GM19372 (cell line): ENCODE results near the gene MPND.

Experiments used
- ATAC-seq: cut with Tn5 transposase; IDR thresholded peaks from one replicate; pipeline ENCODE4 v1.9.1; 2021; ENCODE audit warnings: mild to moderate bottlenecking, low read depth, moderate library complexity; ENCODE audit not compliant: unreplicated experiment

The MPND gene

GRCh38 chr19:4375164-4376027 is 32.0 kb downstream of the MPND start:
- ATAC-seq = no peak

- ATAC-seq = no peak
These were observed 32.8 kb downstream of the MPND start for GRCh38 chr19:4376028-4376670.

DNA sequence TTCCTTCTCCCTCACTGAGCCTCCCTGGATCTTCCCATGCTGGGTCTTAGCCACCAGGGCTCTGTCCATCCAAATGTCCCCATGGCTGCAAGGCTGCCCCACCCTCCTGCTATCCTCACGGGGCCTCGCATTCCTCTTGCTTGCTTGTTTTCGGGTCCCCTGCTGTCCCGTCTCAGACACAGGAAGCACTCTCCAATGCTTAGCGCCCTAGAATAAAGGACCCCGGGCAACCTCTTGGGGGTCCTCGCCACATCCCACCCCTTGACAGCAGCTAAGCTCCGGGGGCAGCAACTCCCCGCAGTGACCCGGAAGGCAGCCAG is 33.3 kb downstream of the MPND start:
- no peak for ATAC-seq

DNA sequence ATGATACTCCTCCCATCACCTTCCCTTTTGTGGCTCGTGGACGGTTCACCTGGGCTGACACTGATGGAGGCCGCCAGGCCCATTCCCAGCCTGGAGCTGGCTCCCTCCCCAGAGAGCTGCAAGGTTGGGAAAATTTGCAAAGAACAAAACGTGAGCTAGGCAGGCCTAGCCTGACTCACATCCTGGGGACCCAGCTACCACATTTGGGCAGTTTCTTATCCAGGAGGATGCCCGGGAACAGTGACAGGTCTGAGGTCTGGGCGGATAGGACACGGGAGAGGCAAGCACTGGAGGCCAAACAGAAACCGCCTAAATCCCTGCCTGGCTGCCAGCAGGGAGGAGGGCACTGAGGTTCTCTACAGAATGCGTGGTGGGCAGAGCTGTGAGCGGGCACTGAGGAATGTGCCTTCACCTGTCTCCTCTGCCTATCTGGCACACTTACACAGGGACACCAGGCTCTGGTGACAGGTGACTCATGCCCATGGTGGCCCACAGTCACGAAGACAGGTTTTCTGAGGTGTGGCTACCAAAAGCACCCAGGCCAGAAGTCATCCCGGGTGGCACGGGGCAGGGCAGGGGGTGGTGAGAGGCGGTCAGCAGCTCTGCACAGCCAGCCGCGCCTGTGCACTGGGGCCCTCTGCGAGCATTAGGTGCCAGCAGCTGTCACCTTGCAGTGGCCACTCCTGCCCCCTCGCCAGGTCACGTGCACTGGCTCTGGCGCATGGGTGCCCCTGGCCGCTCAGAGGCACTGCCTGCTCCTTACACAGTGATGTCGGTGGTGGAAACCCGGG is 33.8 kb downstream of the MPND start:
- no peak for ATAC-seq

- no peak for ATAC-seq
These were observed 35.5 kb downstream of the MPND start for GRCh38 chr19:4378886-4379285.

GRCh38 chr19:4379383-4380253 is 36.3 kb downstream of the MPND start:
- ATAC-seq = no peak

- no peak for ATAC-seq
These were observed 36.9 kb downstream of the MPND start for GRCh38 chr19:4380254-4380727.

DNA sequence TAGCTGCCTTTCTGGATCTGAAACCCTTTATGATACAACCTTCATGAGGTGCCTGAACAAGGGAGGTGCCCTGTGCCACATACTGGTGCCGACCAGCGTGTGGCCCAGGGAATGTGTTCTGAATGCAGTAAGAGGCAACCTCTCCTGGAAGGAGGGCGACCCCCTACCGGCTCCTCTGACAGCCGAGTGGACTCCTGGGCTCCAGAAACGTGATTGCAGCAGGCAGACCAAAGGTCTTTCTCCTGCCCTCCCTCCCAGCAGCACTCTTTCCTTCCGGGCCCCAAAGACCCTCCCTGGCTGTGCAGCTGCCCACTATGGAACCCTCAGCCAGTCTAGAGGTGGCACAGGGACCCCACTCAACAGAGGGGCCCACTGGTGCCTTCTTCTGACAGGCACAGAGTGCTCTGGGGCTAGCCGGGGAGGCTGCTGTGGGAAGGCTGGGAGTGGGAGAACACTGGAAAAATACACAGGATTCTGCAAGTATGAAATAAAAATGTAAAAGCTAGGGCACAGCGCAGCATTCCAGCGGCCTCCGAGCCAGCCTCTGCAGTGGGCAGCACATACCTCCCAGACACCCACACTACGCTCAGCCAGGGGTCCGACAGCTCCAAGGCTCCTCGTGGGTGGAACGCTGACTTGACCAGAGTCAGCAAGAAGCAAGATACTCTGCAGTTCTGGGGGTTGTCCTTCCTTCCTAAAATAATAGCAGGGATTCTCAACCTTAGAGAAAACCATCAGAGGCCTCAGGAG is 42.1 kb downstream of the MPND start:
- no peak for ATAC-seq

- ATAC-seq = no peak
These were observed 42.9 kb downstream of the MPND start for GRCh38 chr19:4386041-4386782.

DNA sequence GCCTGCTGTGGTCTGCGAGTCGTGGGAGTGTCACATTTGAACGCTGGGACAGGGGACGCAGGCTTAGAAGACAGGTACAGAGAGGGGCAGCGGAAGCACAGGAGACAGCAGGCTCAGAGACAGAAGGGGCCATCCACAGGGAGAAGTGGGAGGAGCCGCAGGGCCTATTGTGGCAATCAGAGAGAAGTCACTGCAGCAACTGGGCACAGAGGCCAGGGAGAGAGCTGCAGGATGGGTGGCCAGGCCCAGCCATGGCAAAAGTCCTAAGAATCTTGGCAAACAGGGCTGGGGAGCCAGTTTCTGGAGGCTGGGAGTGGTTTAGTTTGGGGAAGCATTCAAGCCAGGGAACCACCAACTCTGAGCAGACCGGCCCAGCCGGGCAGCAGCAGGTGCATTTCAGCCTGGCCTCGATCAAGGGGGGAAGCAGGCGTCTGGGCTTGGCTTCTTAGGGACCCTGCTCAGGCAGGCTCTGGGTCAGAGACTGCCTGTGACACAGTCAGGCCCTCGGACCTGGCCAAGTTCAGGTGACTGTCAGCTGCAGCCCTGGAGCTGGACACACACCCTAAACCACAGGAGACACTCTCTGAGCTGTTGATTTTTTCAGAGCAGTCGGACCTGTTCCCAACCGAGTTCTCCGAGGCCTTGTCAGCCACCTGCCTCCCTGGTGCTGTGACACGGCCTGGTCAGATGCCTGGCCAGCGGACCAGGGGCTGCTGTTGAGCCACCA is 45.1 kb downstream of the MPND start:
- no peak for ATAC-seq

GRCh38 chr19:4389064-4389375 is 45.7 kb downstream of the MPND start:
- no peak for ATAC-seq

DNA sequence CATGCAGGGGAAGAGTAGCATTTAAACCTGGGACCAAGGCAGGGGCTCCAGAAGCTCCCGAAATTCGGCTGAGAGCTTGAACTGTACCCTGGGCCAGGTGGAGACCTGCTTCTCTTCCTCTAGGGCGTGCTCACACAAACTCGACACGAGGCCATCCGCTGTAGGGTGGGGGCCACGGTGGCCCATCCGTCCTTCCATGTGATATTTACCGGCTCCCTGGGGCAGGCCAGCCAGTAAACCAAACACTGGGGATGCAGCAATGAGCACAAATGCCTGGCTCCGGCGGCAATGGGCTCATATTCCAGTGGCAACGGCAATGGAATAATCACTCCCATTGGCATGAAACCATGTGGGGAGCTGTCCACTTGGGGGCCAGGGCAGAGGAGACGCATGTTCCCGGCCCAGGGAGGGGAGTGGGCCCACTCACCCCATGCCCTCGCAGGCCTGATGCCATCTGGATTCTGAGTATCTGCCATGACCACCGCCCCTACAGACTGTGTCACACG is 46.2 kb downstream of the MPND start:
- no peak for ATAC-seq

DNA sequence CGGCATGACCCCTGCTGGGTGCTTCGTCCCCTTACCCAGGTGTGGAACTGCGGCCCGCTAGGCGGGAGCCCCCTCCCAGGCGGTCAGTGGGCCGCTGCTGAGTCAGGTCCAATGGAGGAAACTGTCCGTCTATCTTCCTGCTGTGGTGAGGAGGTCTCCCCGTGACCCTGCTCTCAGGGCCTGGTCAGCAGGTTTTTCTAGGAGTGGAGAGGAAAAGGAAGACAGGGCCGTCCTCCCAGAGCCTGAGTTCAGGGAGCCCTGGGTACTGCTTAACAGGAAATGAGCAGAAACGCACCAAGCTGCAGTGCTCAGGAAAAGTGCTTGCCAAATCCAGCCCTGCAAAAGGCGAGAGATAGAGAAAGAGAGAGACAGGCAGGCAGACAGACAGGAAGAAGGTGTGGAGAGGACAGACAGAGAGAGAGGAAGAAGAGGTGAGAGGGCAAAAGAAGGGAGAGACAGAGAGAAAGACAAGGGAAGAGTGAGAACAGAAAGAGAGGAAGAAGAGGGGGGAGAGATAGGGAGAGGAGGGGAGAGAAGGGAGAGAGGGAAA is 46.7 kb downstream of the MPND start:
- no peak for ATAC-seq

- ATAC-seq = no peak
These were observed 47.4 kb downstream of the MPND start for GRCh38 chr19:4390567-4391305.

DNA sequence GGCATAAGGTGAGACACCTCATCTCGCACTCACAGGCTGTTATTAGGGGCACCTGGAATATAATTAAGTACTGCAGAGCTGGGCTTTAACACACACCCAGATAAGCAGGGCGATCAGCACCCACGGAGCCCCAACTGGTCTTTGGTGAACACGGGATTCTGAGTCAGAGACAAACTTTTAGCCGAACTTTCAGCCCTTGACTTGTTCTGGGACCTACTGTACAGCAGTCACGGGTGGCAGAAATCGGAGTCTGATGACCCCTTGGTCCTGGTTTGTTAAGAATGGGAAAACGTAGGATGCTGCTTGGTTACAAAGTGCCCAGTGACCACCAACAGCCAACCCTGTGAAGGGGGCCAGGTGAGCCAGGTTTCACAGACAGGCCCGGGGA is 47.9 kb downstream of the MPND start:
- no peak for ATAC-seq

GRCh38 chr19:4391701-4392483 is 48.5 kb downstream of the MPND start:
- no peak for ATAC-seq
